Stimulated activated CD4-positive, alpha-beta T cell treated with anti-CD3 and anti-CD28 coated beads, Interleukin-4, amount 100 ng/mL, for 4 hours (primary cell): Measurements from ENCODE around the gene KCNIP4.

Experiments used
- DNase-seq, 2 experiments: peaks; one replicate each; pipeline ENCODE4 v3.0.0-alpha.2; 2020

Gene KCNIP4

DNA sequence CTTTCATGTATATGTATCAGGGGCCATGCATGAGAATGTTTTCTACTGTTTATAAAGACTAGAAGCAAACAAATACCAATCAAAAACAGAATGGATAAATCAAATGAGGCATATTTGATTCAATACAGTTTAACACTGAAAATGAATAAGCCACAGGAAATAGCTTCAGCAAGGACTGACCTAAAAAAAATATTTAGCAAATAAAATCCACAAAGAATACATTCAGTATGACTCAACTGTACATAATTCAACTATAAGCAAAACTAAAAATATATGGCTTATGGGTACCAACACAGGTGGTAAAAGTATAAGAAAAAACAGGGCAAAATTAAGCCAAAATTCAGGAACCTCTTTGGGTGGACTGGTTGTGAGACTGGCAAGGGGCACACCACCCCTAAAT is 112.9 kb downstream of the KCNIP4 start:
- DNase-seq, result no peak

- DNase-seq, result no peak
These were observed 118.3 kb downstream of the KCNIP4 start for GRCh38 chr4:21830272-21830671.

DNA sequence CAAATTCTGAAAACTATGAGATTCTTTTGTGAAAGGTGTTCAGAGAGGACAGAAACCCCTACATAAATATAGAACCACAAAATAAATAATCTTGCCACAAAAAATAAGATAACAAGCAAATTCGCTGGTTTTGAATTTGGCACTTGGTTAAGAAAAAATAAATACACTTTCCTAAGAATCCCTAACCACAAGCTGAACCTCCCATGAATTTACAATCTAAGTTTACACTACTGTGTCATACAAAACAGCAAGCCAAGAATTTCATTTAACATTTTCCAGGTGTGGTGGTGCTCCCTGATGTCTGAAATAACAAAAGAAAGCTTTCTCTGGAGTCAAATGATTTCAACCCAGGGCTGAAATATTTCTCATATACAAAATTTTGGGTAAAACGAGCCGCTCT is 121.0 kb downstream of the KCNIP4 start:
- DNase-seq, result no peak

DNA sequence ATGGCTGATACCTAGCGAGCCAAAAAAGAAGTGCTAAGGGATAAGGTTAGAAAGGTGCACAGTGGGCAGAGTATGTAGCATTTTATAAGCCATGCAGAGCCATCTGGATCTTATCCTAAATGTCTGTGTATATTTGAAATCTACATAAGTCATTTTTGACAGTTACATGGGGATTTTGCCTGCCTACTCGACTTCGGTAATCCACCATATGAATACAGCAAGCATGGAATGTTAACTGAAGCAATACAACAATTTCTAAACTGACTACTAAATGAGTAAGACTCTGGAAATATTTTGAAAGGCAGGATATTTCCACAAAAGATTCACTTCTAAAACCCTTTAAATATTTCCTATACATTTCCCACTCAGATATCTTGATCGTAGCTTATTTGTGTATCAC is 122.5 kb downstream of the KCNIP4 start:
- DNase-seq, result no peak

- DNase-seq, result no peak
These were observed 129.5 kb downstream of the KCNIP4 start for GRCh38 chr4:21819086-21819485.

- no peak for DNase-seq
These were observed 132.8 kb downstream of the KCNIP4 start for GRCh38 chr4:21815651-21816377.

DNA sequence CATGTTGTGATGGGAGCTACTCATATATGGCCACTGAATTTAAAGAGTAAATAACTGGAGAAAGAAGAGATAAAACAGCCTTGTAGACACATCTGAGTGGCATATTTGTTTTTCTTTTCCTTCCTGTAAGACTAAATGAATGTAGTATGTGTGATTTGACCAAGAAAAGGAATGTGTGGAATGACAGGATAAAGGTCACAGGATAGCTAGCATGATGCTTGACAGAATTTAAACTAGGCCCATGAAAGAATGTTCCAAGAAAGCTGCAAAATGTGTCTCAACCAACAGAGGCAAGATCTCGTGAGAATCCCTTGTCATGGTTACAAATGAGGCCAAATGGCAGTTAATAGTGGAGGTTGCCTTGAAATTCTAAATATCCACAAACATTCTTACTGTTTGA is 137.0 kb downstream of the KCNIP4 start:
- no peak for DNase-seq

DNA sequence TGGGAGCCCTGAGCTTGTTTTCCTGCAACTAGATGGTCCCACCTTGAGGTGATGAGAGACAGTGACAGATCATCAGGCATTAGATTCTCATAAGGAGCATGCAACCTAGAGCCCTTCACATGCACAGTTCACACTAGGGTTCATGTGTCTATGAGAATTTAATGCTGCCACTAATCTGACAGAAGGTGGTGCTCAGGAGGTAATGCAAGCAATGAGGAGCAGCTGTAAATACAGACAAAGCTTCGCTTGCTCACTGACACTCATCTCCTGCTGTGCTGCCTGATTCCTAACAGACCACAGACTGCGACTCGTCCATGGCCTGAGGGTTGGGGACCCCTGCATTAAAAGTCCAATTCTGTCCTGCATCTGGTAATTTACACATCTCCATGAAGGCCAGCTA is 141.6 kb downstream of the KCNIP4 start:
- no peak for DNase-seq

GRCh38 chr4:21802406-21802805 is 146.2 kb downstream of the KCNIP4 start:
- no peak for DNase-seq

DNA sequence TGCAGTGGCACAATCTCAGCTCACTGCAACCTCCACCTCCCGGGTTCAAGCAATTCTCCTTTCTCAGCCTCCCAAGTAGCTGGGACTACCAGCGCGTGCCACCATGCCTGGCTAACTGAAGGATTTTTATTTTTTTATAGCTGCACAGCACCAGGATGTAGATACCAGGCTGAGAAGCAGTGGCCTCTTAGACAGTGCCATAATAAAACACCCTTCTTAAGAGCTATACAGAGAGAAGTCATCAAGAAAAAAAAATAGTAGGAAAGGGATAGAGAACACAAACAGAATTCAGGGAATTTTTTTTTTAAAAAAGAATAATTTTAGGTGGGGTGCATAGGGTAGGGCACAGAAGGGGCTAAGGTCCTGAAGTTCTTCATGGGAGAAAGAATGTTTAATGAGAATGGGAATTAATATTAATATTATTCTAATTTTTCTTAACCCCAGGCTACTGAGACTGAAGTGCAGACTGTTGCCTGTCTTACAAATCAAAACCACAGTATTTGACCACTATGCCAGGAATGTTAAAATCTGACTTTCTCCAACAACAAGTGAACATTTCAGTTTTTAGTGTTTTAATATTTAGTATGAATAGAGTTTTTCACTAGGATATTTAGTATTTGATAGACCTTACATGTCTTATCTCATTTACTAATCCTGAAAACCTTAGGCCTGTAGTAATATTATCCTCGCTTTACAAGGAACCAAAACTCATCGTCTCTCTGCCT is 146.7 kb downstream of the KCNIP4 start:
- no peak for DNase-seq

GRCh38 chr4:21795091-21795490 is 153.5 kb downstream of the KCNIP4 start:
- no peak for DNase-seq

DNA sequence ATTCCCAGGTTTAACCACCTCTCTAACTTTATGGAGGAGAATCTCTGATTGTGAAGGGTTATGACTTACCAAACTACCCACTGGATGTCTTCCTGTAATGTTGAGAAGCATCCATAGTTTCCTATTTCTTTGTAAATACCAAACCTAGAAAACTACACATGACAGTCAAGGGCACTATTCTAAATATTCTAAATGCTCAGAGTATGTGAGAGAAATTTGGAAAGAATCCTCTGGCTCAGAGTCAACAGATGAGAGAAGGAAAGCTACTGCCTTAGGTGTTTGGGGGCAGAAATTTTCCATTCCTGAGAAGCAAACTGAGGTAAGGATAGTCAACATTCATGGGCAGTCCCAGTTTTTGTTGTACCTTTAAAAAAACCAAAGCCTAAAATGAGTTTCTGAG is 155.8 kb downstream of the KCNIP4 start:
- DNase-seq, result no peak

DNA sequence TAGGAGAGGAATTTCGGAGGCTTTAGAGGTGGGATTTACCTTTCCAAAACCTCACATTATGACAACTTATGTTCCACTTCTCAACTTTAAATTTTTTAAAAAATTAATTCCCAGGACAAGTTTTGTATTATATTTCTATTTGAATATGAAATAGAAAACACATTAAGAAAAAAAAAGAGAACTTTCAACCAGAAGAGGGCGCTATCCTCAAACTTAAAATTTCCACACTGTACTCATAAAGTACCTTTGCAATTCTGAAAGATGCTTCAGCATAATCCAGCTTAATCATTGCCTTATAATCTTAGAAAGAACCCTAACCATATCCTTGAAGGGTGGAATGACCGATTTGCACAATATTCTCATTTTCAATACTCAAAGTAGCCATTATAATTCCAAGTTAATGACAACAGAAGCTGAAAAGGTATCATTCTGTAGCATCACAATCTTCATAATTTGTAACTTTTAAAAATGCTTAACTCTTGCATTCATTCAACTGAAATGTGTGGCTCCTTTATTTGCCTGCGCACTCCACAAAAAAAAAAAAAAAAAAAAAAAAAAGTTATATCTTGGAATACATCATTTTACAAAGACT is 158.0 kb downstream of the KCNIP4 start:
- no peak for DNase-seq

- DNase-seq, result no peak
These were observed 168.4 kb downstream of the KCNIP4 start for GRCh38 chr4:21780148-21780547.

- no peak for DNase-seq
These were observed 169.9 kb downstream of the KCNIP4 start for GRCh38 chr4:21778702-21779101.

GRCh38 chr4:21775703-21776102 is 172.9 kb downstream of the KCNIP4 start:
- no peak for DNase-seq

- no peak for DNase-seq
These were observed 179.0 kb downstream of the KCNIP4 start for GRCh38 chr4:21769404-21770147.

GRCh38 chr4:21768349-21769310 is 179.9 kb downstream of the KCNIP4 start:
- DNase-seq, result no peak

GRCh38 chr4:21765810-21766407 is 182.7 kb downstream of the KCNIP4 start:
- no peak for DNase-seq

- DNase-seq, result no peak
These were observed 184.7 kb downstream of the KCNIP4 start for GRCh38 chr4:21763855-21764254.

DNA sequence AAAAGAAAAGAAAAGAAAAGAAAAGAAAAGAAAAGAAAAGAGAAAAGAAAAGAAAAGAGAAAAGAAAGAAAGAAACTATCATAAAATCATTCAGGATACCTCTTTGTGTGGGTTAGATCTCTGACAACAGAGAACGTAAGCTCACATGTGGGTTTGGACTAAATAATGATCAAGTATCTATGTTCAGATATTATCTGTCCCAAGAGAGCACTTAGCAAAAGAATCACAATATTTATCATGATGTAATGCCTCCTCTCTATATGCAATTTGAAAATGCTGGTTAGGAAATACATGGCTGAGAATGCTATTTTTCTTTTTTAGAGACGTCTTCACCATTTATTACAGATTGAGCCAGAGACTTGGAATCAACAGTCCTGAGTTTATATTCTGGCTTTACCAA is 191.3 kb downstream of the KCNIP4 start:
- DNase-seq, result no peak
